HCT116 (cell line): ENCODE results near the gene ASPA. TPM values are rescaled to one million over a fixed set of nuclear protein-coding genes. Genes with fewer than 3 reads are reported as not detected.

Experiments
- ATAC-seq: fragments of 200-7000 bp; cut with Tn5 transposase; 2 replicates; pipeline ENCODE4 v1.9.1; 2020; ENCODE audit warnings: mild to moderate bottlenecking, moderate library complexity
- BruUV-seq: library from RNA; stranded (reverse); fragments of 400-500 nt; replicated peaks from 2 replicates; lab custom pipeline; 2021; lab: Mats Ljungman, UMichigan
- CTCF ChIA-PET: fragments of 300-600 bp; sonication (Branson Sonifier 250); formaldehyde crosslinking; loops from one replicate; lab custom pipeline; 2021; ENCODE audit warnings: antibody characterized with exemption; lab: Charles Lee
- POLR2A ChIA-PET: fragments of 300-600, 350-600 bp; sonication (Branson Sonifier 250); formaldehyde crosslinking; loops from one replicate; lab custom pipeline; 2021; ENCODE audit warnings: antibody characterized with exemption; lab: Charles Lee
- RAD21 ChIA-PET, 2 experiments: fragments of 300-600 bp; sonication (Branson Sonifier 250); formaldehyde crosslinking; loops; one replicate each; lab custom pipeline; 2023; ENCODE audit warnings: low total read pairs in 2 of 2; ENCODE audit not compliant: uncharacterized antibody in 2 of 2, unreplicated experiment in 2 of 2, low non-redundant PET in 1 of 2; lab: Charles Lee
- DNase-seq: peaks from one replicate; pipeline ENCODE4 v3.0.0-alpha.2; 2010; ENCODE audit warnings: low read depth, low spot score
- H2AFZ ChIP-seq: fragments of 200-600 bp; shearing (Covaris generic), sonication (generic); 2 replicates; pipeline ENCODE4 v1.6.1; 2017; ENCODE audit warnings: low read depth, mixed run types, mixed read lengths, antibody characterized with exemption, low read length; ENCODE audit not compliant: poor library complexity, severe bottlenecking
- H3K27ac ChIP-seq: 2 replicates; pipeline ENCODE4 v1.5.1; 2012; ENCODE audit warnings: low read depth, low read length
- H3K27me3 ChIP-seq: fragments of 200-600 bp; sonication (generic); 2 replicates; pipeline ENCODE4 v1.6.1; 2016; ENCODE audit warnings: mixed run types, low read length, mixed read lengths; ENCODE audit not compliant: insufficient read depth
- H3K36me3 ChIP-seq, 2 experiments: fragments of 200-500 bp in 1 of 2; fragments of 200-600 bp in 1 of 2; sonication (Bioruptor generic) in 1 of 2; sonication (generic) in 1 of 2; 2 replicates each; pipeline versions ENCODE4 v1.5.1 to v1.6.1; 2014 to 2016; ENCODE audit warnings: low read length in 2 of 2, inconsistent platforms in 1 of 2, mixed read lengths in 1 of 2, mixed run types in 1 of 2; ENCODE audit not compliant: insufficient read depth in 2 of 2, control insufficient read depth in 1 of 2
- H3K4me1 ChIP-seq, 2 experiments: fragments of 200-600 bp in 1 of 2; sonication (generic) in 1 of 2; 2 replicates each; pipeline versions ENCODE4 v1.5.1 to v1.6.1; 2012 to 2017; ENCODE audit warnings: low read length in 2 of 2, inconsistent platforms in 1 of 2, mild to moderate bottlenecking in 1 of 2, mixed read lengths in 1 of 2, mixed run types in 1 of 2, moderate library complexity in 1 of 2; ENCODE audit not compliant: insufficient read depth in 2 of 2, control insufficient read depth in 1 of 2
- H3K4me2 ChIP-seq: fragments of 200-600 bp; sonication (generic); 2 replicates; pipeline ENCODE4 v1.6.1; 2017; ENCODE audit warnings: mixed run types, low read length, mixed read lengths
- H3K4me3 ChIP-seq, 2 experiments: fragments of 200-600 bp in 1 of 2; sonication (generic) in 1 of 2; replicated peaks in 1 of 2; 2 replicates each; pipeline ENCODE4 v1.5.1; 2011 to 2016; ENCODE audit warnings: low read length in 2 of 2, control low read depth in 1 of 2, low read depth in 1 of 2, mild to moderate bottlenecking in 1 of 2, mixed read lengths in 1 of 2, mixed run types in 1 of 2
- H3K79me2 ChIP-seq: fragments of 200-600 bp; sonication (generic); 2 replicates; pipeline ENCODE4 v1.6.1; 2017; ENCODE audit warnings: mild to moderate bottlenecking, mixed run types, low read length, moderate library complexity, mixed read lengths; ENCODE audit not compliant: insufficient read depth
- H3K9ac ChIP-seq: fragments of 200-600 bp; sonication (generic); 2 replicates; pipeline ENCODE4 v1.6.1; 2016; ENCODE audit warnings: low read length, mixed read lengths
- H3K9me2 ChIP-seq: fragments of 200-600 bp; sonication (generic), shearing (Covaris generic); 2 replicates; pipeline ENCODE4 v1.6.1; 2017; ENCODE audit warnings: mixed run types, mild to moderate bottlenecking, moderate library complexity; ENCODE audit not compliant: insufficient read depth
- H3K9me3 ChIP-seq, 2 experiments: fragments of 200-500 bp in 1 of 2; fragments of 200-600 bp in 1 of 2; sonication (Bioruptor generic) in 1 of 2; sonication (generic) in 1 of 2; 2 replicates each; pipeline ENCODE4 v1.6.1; 2014 to 2017; ENCODE audit warnings: low read length in 2 of 2, mixed read lengths in 2 of 2, inconsistent platforms in 1 of 2, low read depth in 1 of 2, mild to moderate bottlenecking in 1 of 2, mixed run types in 1 of 2, moderate library complexity in 1 of 2; ENCODE audit not compliant: control insufficient read depth in 1 of 2, insufficient read depth in 1 of 2
- H4K20me1 ChIP-seq: fragments of 200-600 bp; sonication (generic), shearing (Covaris generic); 2 replicates; pipeline ENCODE4 v1.6.1; 2017; ENCODE audit warnings: mixed run types, mild to moderate bottlenecking, moderate library complexity; ENCODE audit not compliant: insufficient read depth
- ATF3 ChIP-seq: IDR thresholded peaks from 2 replicates; pipeline ENCODE4 v1.6.1; 2012
- CBX3 ChIP-seq: IDR thresholded peaks from 2 replicates; pipeline ENCODE4 v1.6.1; 2012; ENCODE audit warnings: low read depth
- ELF1 ChIP-seq: IDR thresholded peaks from 2 replicates; pipeline ENCODE4 v1.6.1; 2012; ENCODE audit warnings: low read depth, borderline replicate concordance
- EZH2 ChIP-seq: fragments of 200-600 bp; sonication (generic); IDR thresholded peaks from 2 replicates; pipeline ENCODE4 v1.6.1; 2017; ENCODE audit warnings: antibody characterized with exemption, mixed run types
- EZH2phosphoT487 ChIP-seq: fragments of 200-600 bp; IDR thresholded peaks from 2 replicates; pipeline ENCODE4 v1.6.1; 2018; ENCODE audit warnings: antibody characterized with exemption, borderline replicate concordance
- FOSL1 ChIP-seq: IDR thresholded peaks from 2 replicates; pipeline ENCODE4 v1.6.1; 2012; ENCODE audit warnings: low read depth
- POLR2A ChIP-seq: IDR thresholded peaks from 2 replicates; pipeline ENCODE4 v1.7.0; 2011; ENCODE audit warnings: borderline replicate concordance; ENCODE audit not compliant: insufficient read depth, insufficient read length; ENCODE audit errors: extremely low read depth
- RAD21 ChIP-seq: IDR thresholded peaks from 2 replicates; pipeline ENCODE4 v1.6.1; 2012; ENCODE audit warnings: low read depth, mild to moderate bottlenecking
- SIN3A ChIP-seq: IDR thresholded peaks from 2 replicates; pipeline ENCODE4 v1.6.1; 2012; ENCODE audit warnings: low read depth
- SP1 ChIP-seq: IDR thresholded peaks from 2 replicates; pipeline ENCODE4 v1.6.1; 2012; ENCODE audit warnings: low read depth
- TCF7L2 ChIP-seq: IDR thresholded peaks from 2 replicates; pipeline ENCODE4 v1.7.0; 2011; ENCODE audit warnings: borderline replicate concordance, inconsistent platforms; ENCODE audit not compliant: insufficient read depth, insufficient read length; ENCODE audit errors: extremely low read depth
- ZBTB33 ChIP-seq: IDR thresholded peaks from 2 replicates; pipeline ENCODE4 v1.6.1; 2011; ENCODE audit warnings: mild to moderate bottlenecking, low read length, moderate library complexity; ENCODE audit not compliant: insufficient replicate concordance; ENCODE audit errors: extremely low read depth
- ZFX ChIP-seq: fragments of 450-650 bp; IDR thresholded peaks from 2 replicates; pipeline ENCODE4 v1.6.1; 2017
- intact Hi-C: fragments of 100-400 bp; cut with micrococcal nuclease; formaldehyde crosslinking; loops from 2 replicates; pipeline ENCODE4 v1.10.0; 2022
- total RNA-seq: library from RNA; stranded (reverse); gene quantifications from one replicate; pipeline ENCODE4 v1.2.1, GENCODE V29; 2021; ENCODE audit not compliant: unreplicated experiment
- TF ChIP-seq, protein P1 (sequence below): IDR thresholded peaks from 2 replicates; pipeline ENCODE4 v1.6.1; 2012
- TF ChIP-seq, protein P2 (sequence below): IDR thresholded peaks from 2 replicates; pipeline ENCODE4 v1.6.1; 2012; ENCODE audit warnings: low read depth

ASPA gene
- total RNA-seq, 1 experiment from 2014 or later = not detected

GRCh38 chr17:3536716-3537115 lies 60.9 kb downstream of the ASPA start:
- CTCF ChIA-PET = interaction anchor here (1.2 kb wide), 1 partner anchor 107 kb away, joined by 3 read pairs; no protein-coding TSS in a partner anchor

GRCh38 chr17:3539881-3540540 lies 64.2 kb downstream of the ASPA start:
- Histone ChIP-seq H3K27ac (no peak overlapping the region), H3K36me3 (no peaks in the 10 kb centered on the region), H3K79me2 (no peaks in the 10 kb centered on the region), H3K9me3 (no peaks in the 10 kb centered on the region), H3K4me1 (peaks cover 0 to 10% of the 10 kb centered on the region in 2 experiments; a peak in 2 of 4 replicates), H3K4me2 (no peak overlapping the region), H3K4me3 (no peak overlapping the region), H2AFZ (no peak overlapping the region), H4K20me1 (no peaks in the 10 kb centered on the region), H3K9ac (no peak overlapping the region), H3K9me2 (no peaks in the 10 kb centered on the region), H3K27me3 (no peaks in the 10 kb centered on the region)
- ChIA-PET RAD21 (no interaction called here), CTCF (no interaction called here), POLR2A (no interaction called here)
- no peak for ATAC-seq
- DNase-seq = no peak
- intact Hi-C loops = loop anchor here (5.0 to 10.0 kb wide), 2 partner anchors 97 to 495 kb away; partner anchors contain the start of genes CTNS and SHPK
- no TSS peak for BruUV-seq
- TF ChIP-seq ZBTB33 = no peak
- no peak for TF ChIP-seq RAD21
- TF ChIP-seq ATF3 = no peak
- TF ChIP-seq, protein P1, sequence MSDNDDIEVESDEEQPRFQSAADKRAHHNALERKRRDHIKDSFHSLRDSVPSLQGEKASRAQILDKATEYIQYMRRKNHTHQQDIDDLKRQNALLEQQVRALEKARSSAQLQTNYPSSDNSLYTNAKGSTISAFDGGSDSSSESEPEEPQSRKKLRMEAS = no peak
- TF ChIP-seq, protein P2, sequence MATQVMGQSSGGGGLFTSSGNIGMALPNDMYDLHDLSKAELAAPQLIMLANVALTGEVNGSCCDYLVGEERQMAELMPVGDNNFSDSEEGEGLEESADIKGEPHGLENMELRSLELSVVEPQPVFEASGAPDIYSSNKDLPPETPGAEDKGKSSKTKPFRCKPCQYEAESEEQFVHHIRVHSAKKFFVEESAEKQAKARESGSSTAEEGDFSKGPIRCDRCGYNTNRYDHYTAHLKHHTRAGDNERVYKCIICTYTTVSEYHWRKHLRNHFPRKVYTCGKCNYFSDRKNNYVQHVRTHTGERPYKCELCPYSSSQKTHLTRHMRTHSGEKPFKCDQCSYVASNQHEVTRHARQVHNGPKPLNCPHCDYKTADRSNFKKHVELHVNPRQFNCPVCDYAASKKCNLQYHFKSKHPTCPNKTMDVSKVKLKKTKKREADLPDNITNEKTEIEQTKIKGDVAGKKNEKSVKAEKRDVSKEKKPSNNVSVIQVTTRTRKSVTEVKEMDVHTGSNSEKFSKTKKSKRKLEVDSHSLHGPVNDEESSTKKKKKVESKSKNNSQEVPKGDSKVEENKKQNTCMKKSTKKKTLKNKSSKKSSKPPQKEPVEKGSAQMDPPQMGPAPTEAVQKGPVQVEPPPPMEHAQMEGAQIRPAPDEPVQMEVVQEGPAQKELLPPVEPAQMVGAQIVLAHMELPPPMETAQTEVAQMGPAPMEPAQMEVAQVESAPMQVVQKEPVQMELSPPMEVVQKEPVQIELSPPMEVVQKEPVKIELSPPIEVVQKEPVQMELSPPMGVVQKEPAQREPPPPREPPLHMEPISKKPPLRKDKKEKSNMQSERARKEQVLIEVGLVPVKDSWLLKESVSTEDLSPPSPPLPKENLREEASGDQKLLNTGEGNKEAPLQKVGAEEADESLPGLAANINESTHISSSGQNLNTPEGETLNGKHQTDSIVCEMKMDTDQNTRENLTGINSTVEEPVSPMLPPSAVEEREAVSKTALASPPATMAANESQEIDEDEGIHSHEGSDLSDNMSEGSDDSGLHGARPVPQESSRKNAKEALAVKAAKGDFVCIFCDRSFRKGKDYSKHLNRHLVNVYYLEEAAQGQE = no peak
- TF ChIP-seq CBX3 = no peak
- TF ChIP-seq TCF7L2 = no peak
- no peak for TF ChIP-seq ELF1
- no peak for TF ChIP-seq FOSL1
- TF ChIP-seq SP1 = no peak
- no peak for TF ChIP-seq EZH2

More at GRCh38 chr17:3536716-3537115, 60.9 kb downstream of the ASPA start:
- ChIA-PET RAD21 (no interaction called here), POLR2A (no interaction called here)
- no peak overlapping the region for H3K4me2 ChIP-seq
- no peak overlapping the region for H3K4me3 ChIP-seq
- no peaks in the 10 kb centered on the region for H4K20me1 ChIP-seq
- H3K4me1 ChIP-seq = peaks cover 5 to 16% of the 10 kb centered on the region in 2 experiments; a peak in 3 of 4 replicates
- no peak overlapping the region for H3K27ac ChIP-seq
- H3K9ac ChIP-seq = no peak overlapping the region
- intact Hi-C loops = loop anchor here (5.0 to 10.0 kb wide), 2 partner anchors 101 to 492 kb away; partner anchors contain the start of genes CTNS and SHPK
- no peaks in the 10 kb centered on the region for H3K27me3 ChIP-seq
- H3K9me2 ChIP-seq = no peaks in the 10 kb centered on the region
- DNase-seq (no peak), ATAC-seq (no peak)
- H3K79me2 ChIP-seq = no peaks in the 10 kb centered on the region
- H3K9me3 ChIP-seq = no peaks in the 10 kb centered on the region
- no peak for TF ChIP-seq FOSL1
- TF ChIP-seq RAD21 = no peak
- no peak for TF ChIP-seq EZH2phosphoT487
- TF ChIP-seq POLR2A = no peak
- no peak for TF ChIP-seq ZFX
- no peak for TF ChIP-seq SIN3A
- no peaks in the 10 kb centered on the region for H3K36me3 ChIP-seq
- no peak overlapping the region for H2AFZ ChIP-seq
- no TSS peak for BruUV-seq
